RWPE1 (cell line): ENCODE data around the gene PHACTR2.

Source experiments
- CTCF ChIA-PET: fragments of 350-600 bp; sonication (Branson Sonifier 250); formaldehyde crosslinking; extraction: SDS; loops from one replicate; lab custom pipeline; 2021; lab: Yijun Ruan, JAX
- POLR2A ChIA-PET: fragments of 400-600 bp; formaldehyde crosslinking; extraction: SDS; loops from one replicate; lab custom pipeline; 2020; ENCODE audit warnings: antibody characterized with exemption; ENCODE audit not compliant: low non-redundant PET; lab: Yijun Ruan, JAX
- DNase-seq: peaks from one replicate; pipeline ENCODE4 v3.0.0; 2012; ENCODE audit warnings: low spot score
- H3K27ac ChIP-seq: fragments of 450-650 bp; 2 replicates; pipeline ENCODE4 v1.5.1; 2017
- TF ChIP-seq, protein P1 (sequence below): fragments of 450-650 bp; conservative IDR thresholded peaks from 2 replicates; pipeline ENCODE4 v1.5.1; 2017; ENCODE audit warnings: low read depth, mild to moderate bottlenecking

Gene PHACTR2

DNA sequence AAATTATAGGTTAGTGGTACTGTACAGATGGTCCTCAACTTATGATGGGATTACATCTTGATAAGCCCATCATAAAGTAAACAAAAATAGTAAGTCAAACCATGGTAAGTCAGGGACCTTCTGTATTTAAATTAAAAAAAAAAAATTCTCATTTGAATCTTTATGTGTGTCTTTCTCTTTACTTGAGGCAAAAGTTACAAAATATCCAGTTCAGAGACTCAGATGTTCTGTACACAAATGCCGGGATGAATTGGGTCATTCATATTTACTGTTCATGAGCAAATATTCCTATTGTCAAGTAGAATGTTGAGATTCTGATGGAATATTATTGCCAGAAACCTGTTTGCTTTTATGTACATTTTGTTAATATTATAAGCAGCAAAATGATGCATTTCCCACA, 13.4 kb downstream of the PHACTR2 start:
- ChIA-PET CTCF (no interaction called here), POLR2A (no interaction called here)
- no peak for DNase-seq
- TF ChIP-seq, protein P1, sequence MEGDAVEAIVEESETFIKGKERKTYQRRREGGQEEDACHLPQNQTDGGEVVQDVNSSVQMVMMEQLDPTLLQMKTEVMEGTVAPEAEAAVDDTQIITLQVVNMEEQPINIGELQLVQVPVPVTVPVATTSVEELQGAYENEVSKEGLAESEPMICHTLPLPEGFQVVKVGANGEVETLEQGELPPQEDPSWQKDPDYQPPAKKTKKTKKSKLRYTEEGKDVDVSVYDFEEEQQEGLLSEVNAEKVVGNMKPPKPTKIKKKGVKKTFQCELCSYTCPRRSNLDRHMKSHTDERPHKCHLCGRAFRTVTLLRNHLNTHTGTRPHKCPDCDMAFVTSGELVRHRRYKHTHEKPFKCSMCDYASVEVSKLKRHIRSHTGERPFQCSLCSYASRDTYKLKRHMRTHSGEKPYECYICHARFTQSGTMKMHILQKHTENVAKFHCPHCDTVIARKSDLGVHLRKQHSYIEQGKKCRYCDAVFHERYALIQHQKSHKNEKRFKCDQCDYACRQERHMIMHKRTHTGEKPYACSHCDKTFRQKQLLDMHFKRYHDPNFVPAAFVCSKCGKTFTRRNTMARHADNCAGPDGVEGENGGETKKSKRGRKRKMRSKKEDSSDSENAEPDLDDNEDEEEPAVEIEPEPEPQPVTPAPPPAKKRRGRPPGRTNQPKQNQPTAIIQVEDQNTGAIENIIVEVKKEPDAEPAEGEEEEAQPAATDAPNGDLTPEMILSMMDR, result no peak
- H3K27ac ChIP-seq, result no peak overlapping the region

DNA sequence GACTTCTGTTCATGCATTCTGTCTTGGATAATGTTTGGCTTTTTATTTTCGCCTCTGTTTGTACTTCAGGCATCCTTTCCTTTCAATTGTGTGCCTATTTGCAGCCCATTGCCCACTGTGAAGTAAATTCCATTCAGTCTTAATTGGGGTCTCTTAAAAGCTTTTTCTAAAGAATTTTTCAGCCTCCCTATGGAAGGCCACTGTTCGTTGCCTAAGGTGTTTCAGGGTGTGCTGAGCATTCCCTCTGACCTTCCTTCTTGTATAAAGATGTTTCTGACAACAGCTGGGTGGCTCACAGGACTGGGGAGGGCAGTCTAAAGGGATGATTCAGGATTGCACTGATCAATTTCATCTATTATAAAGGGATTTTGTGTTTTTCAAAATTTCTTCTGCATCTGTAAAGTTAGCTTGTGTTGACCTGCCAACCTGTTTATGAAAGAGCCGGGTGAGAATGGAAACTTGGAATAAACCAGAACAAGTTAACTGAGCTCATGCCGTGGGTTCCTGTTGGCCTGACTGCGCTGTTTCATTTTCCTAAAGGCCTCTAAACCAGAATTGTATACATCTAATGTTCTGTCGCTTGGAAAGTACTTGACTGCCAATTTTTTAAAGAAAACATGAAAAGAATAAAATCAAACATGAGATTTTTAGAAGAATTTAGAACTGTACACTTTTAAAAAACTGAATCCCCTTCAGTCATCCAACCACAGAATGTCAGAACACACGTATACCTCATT, 14.3 kb downstream of the PHACTR2 start:
- ChIA-PET CTCF (no interaction called here), POLR2A (no interaction called here)
- TF ChIP-seq, protein P1, result no peak
- no peak for DNase-seq
- no peak overlapping the region for H3K27ac ChIP-seq

DNA sequence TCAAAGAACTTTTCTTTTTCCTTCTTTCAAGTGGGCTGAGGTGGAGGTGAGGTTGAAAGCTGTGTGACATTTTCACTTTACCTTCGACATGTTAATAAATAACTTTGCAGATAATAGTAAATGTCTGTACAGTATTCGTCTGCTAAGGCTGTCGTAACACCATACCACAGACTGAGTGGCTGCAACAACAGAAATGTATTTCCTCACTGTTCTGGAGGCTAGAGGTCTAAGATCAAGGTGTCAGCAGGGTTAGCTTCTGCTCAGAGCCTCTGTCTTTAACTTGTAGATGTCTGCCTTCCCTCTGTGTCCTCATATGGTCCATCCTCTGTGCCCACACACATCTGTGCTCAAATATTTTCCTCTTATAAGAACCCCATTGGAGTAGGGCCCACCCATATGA, 14.9 kb downstream of the PHACTR2 start:
- H3K27ac ChIP-seq, result no peak overlapping the region
- POLR2A ChIA-PET, result no interaction called here
- DNase-seq, result no peak
- CTCF ChIA-PET, result no interaction called here
- TF ChIP-seq, protein P1, result no peak

DNA sequence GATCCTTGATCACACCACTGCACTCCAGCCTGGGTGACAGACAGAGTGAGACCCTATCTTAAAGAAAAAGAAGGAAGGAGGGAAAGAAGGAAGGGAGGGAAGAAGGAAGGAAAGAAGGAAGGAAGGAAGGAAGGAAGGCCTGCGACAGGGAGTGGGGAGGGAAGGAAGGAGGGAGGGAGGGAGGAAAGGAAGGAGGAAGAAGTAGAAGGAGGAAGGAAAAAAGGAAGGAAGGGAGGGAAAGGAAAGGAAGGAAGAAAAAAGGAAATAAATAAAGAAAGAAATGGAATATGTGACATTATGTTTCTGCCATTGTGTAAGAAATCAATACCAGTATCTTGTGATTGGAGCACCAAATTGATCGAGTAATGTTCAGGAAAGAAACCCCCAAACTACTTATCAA, 16.2 kb downstream of the PHACTR2 start:
- ChIA-PET CTCF (no interaction called here), POLR2A (no interaction called here)
- no peak for DNase-seq
- H3K27ac ChIP-seq, result no peak overlapping the region
- TF ChIP-seq, protein P1, result no peak

DNA sequence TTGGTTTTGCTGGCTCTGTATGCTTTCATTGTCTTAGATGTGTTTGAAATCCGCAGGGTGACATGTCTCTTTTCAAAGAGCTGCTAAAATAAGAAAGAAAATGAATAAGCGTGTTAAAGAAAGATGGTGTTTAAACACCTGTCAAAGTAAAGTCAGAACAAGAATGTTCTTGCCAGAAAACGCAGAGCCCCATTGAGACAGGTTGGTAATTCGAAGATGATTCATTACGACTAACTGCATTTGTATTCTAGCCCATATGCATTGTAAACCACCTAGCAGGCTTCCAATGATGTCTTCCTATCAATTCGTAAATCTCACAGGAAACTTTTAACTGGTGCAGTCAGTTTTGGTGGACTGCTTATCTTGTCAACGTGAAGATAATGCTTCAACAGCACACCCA, 16.8 kb downstream of the PHACTR2 start:
- ChIA-PET CTCF (interaction anchor here (0.5 kb wide), 1 partner anchor 65 kb away, joined by 3 read pairs; no protein-coding TSS in a partner anchor), POLR2A (no interaction called here)
- TF ChIP-seq, protein P1, result no peak
- peak; percentile 30 for DNase-seq
- no peak overlapping the region for H3K27ac ChIP-seq

DNA sequence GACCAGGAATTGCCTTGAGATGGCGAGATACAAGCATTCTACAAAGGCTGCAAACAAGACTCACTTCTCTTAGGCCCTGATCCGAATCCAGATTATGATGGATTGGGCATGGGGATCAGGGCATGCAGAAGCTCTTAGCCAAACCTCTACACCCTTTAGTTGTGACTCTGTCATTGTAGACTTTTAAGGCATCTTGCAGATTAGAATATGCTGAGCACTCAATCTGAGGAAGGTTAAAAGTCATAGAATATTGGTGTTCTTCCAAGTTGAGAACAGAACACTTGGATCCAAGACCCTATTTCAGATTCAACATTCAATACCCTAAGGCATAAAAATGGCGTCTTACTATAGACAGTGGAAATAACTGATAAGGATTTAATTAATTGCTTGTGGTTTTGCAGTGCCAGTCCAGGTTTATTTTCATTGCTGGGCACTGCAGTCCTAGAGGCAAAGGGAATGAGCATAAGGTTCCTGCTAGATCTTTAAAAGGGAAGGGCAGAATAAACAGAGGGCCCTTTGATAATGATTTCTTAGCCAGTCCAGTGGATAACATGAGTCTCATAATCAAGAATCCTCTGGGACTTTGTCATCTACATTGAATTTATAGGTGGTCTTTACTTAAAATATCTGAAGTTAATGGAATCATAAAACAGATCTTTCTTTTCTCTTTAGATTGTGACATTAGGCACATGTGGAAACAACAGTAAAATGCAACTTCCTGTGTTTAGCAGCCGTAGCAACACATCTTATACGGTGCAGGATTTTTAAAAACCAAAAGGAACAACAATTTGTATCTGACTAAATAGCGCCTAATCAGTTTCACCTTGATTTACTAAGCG, 17.6 kb downstream of the PHACTR2 start:
- TF ChIP-seq, protein P1, result no peak
- CTCF ChIA-PET, result no interaction called here
- DNase-seq, result no peak

More for the DNA sequence above, 17.6 kb downstream of the PHACTR2 start:
- POLR2A ChIA-PET, result no interaction called here
- H3K27ac ChIP-seq, result no peak overlapping the region
